BE2C (cell line): ENCODE measurements around the gene ADAMTS12.

ENCODE experiments used
- DNase-seq: peaks from one replicate; pipeline ENCODE4 v3.0.0-alpha.2; 2020
- H3K27me3 ChIP-seq: fragments of 250-450 bp; sonication (Bioruptor Pico); 2 replicates; pipeline ENCODE4 v1.5.1; 2020; ENCODE audit warnings: mild to moderate bottlenecking
- H3K36me3 ChIP-seq: fragments of 250-450 bp; sonication (Bioruptor Pico); 2 replicates; pipeline ENCODE4 v1.5.1; 2020; ENCODE audit warnings: mild to moderate bottlenecking
- H3K4me1 ChIP-seq: fragments of 250-450 bp; sonication (Bioruptor Pico); 2 replicates; pipeline ENCODE4 v1.5.1; 2020
- H3K4me3 ChIP-seq: 2 replicates; pipeline ENCODE4 v1.5.1; 2011; ENCODE audit warnings: low read depth, low read length
- H3K9me3 ChIP-seq: fragments of 250-450 bp; sonication (Bioruptor Pico); 2 replicates; pipeline ENCODE4 v1.5.1; 2020
- TF ChIP-seq, protein P1 (sequence below): IDR thresholded peaks from 2 replicates; pipeline ENCODE4 v1.5.1; 2012; ENCODE audit warnings: mild to moderate bottlenecking, low read depth, low read length

The ADAMTS12 gene

DNA sequence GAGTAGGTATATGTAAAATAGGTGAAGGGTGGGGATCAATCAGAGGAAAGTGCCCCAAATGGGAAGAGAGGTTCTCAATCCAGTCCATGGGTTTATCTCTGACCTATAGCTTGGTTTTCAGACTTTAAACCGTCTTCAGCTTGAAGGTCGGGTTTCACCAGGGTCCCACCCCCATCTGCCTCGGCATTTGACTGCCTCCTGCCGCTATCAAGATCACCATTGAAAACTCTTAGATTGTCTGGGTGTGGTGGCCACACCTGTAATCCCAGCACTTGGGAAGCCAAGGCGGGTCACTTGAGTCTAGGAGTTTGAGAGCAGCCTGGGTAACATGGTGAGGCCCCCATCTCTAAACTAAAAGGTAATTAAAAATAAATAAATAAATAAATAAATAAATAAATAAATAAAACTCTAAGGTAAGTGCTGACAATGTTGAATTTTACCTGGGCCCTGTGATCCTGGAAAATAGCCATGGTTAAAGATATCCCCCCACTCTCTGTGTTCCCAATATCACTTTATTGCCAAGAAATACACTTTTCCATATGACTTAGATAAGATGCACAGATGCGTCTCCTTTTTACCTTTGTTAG lies 402.2 kb downstream of the ADAMTS12 start:
- no peak overlapping the region for H3K4me3 ChIP-seq
- no peak for DNase-seq
- TF ChIP-seq, protein P1, sequence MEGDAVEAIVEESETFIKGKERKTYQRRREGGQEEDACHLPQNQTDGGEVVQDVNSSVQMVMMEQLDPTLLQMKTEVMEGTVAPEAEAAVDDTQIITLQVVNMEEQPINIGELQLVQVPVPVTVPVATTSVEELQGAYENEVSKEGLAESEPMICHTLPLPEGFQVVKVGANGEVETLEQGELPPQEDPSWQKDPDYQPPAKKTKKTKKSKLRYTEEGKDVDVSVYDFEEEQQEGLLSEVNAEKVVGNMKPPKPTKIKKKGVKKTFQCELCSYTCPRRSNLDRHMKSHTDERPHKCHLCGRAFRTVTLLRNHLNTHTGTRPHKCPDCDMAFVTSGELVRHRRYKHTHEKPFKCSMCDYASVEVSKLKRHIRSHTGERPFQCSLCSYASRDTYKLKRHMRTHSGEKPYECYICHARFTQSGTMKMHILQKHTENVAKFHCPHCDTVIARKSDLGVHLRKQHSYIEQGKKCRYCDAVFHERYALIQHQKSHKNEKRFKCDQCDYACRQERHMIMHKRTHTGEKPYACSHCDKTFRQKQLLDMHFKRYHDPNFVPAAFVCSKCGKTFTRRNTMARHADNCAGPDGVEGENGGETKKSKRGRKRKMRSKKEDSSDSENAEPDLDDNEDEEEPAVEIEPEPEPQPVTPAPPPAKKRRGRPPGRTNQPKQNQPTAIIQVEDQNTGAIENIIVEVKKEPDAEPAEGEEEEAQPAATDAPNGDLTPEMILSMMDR, result no peak

DNA sequence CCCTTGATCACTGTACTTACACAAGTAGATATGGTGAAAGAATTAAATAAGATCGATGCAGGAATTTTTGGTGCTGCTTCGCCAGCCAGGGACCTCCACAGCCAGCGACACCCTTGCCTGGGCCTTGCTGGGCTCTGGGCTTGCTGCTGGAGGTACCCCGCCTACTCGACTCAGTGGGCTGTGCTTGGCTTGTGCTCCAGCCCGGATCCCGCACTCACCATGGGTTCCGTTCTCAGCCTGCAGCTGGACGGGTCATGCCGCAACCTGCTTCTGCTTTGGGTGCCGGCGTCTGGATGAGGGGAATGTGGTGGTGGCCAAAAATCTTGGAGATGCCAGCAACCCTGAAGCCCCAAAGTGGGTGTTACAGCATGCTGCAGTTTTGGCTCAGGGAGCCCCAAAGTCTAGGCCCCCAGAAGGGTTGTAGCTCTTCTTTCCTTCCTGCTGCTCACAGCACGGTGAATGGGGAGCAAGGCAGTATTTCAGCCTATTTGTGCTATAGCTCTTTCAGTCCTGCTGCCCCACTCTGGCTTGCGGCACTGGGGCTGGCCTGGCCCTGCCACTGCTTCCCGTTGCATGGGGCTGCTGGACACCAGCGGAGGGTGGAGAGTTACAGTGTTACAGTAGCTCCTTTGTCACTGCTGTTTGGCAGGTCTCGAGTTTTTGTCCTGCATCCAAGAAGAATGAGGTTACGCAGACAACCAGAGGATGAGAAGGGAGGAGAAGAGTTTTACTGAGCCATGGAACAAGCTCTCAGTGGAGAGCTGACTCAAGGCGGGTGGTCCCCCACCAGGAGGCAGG lies 403.0 kb downstream of the ADAMTS12 start:
- Histone ChIP-seq H3K27me3 (no peaks in the 10 kb centered on the region), H3K4me3 (no peak overlapping the region), H3K36me3 (no peaks in the 10 kb centered on the region), H3K4me1 (no peaks in the 10 kb centered on the region), H3K9me3 (no peaks in the 10 kb centered on the region)
- TF ChIP-seq, protein P1, result no peak
- no peak for DNase-seq

More for the DNA sequence above, 402.2 kb downstream of the ADAMTS12 start:
- Histone ChIP-seq H3K4me1 (no peaks in the 10 kb centered on the region), H3K27me3 (no peaks in the 10 kb centered on the region), H3K9me3 (no peaks in the 10 kb centered on the region), H3K36me3 (no peaks in the 10 kb centered on the region)

DNA sequence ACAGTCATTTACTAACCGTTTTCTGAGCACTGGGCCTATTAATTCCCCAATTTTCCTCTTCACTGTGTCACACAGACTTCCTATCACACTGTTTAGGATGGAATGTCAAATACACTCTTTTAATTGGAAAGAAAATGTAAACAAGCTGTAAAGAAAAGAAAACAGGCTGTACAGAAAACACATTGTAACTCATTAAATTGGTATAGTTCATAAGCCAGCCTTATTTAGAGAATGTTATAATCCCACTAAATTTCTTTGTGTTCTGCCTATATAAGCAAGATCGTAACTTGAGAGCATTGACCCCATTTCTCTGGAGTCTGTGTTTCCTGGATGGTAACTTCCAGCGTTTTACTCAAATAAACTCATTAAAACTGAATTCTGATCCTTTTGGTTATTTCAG lies 404.6 kb downstream of the ADAMTS12 start:
- Histone ChIP-seq H3K4me3 (no peak overlapping the region), H3K9me3 (no peaks in the 10 kb centered on the region), H3K27me3 (no peaks in the 10 kb centered on the region), H3K36me3 (no peaks in the 10 kb centered on the region), H3K4me1 (no peaks in the 10 kb centered on the region)
- DNase-seq, result no peak
- TF ChIP-seq, protein P1, result no peak

DNA sequence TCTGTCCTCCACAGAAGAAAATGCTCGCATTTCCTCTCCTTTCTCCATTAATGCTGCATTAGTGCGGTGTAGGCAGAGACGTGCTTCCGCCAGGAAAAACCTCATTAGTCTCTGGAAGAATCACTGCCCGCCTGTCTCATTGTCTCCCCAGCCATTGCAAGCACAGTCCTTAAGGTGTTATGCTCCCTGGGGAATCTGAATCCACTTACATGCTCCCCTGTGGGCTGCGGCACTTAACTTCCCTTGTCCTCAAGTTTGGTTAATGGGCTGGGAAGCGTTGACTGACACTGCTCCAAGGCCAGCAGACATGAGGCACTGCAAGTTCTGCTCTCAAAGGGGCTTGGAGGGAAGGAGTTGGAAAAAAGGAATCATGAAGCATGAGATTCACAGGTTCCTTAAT lies 409.5 kb downstream of the ADAMTS12 start:
- no peaks in the 10 kb centered on the region for H3K4me1 ChIP-seq
- H3K9me3 ChIP-seq, result no peaks in the 10 kb centered on the region
- TF ChIP-seq, protein P1, result no peak
- no peak overlapping the region for H3K4me3 ChIP-seq
- no peaks in the 10 kb centered on the region; the same call in 1 of the 2 replicates for H3K36me3 ChIP-seq
- no peak for DNase-seq
- no peaks in the 10 kb centered on the region for H3K27me3 ChIP-seq

DNA sequence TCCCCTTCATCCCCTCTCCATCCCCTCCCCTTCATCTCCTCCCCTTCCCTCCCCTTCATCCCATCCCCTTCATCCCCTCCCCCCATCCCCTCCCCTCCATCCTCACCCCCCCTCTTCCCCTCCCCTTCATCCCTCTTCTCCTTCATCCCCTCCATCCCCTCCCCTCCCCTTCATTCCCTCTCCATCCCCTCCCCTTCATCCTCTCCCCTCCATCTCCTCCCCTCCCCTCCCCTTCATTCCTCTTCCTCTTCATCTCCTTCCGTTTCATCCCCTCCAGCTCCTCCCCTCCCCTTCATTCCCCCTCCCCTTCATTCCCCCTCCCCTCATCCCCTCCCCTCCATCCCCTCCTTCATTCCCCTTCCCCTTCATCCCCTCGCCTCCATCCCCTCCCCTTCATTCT lies 410.9 kb downstream of the ADAMTS12 start:
- Histone ChIP-seq H3K4me3 (no peak overlapping the region), H3K9me3 (no peaks in the 10 kb centered on the region), H3K27me3 (no peaks in the 10 kb centered on the region), H3K36me3 (peaks cover 11% of the 10 kb centered on the region), H3K4me1 (no peaks in the 10 kb centered on the region)
- TF ChIP-seq, protein P1, result no peak
- DNase-seq, result no peak

DNA sequence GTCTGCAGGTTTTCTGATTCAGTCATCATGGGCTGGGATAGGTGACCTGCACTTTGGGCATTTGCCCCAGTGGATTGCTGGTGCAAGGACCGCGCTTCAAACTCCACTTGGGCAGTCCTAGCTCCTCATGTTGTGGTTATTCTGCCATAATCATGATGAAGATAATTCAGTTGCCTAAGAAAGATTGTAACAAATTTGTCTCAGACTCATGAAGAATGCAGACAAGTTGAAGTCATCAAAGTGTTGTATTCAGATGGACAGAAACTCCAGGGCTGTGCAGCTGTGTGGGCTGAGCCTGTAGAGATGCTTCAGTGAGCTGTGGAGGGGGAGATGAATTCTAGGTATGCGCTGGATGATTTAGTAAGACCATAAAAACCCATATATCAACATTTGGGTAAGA lies 412.5 kb downstream of the ADAMTS12 start:
- Histone ChIP-seq H3K4me3 (no peak overlapping the region), H3K36me3 (peaks cover 22% of the 10 kb centered on the region), H3K27me3 (no peaks in the 10 kb centered on the region), H3K4me1 (no peaks in the 10 kb centered on the region), H3K9me3 (no peaks in the 10 kb centered on the region)
- no peak for DNase-seq
- TF ChIP-seq, protein P1, result no peak
